Erythroblast (primary cell): Measurements from ENCODE around the gene NOD1.

ENCODE experiments used
- GATA1 ChIP-seq: IDR thresholded peaks from 2 replicates; pipeline ENCODE4 v1.6.1; 2011; ENCODE audit warnings: low read depth, mild to moderate bottlenecking, control low read depth, low read length, moderate library complexity
- POLR2A ChIP-seq: IDR thresholded peaks from 2 replicates; pipeline ENCODE4 v1.6.1; 2011; ENCODE audit warnings: mild to moderate bottlenecking, low read length

- no peak for TF ChIP-seq POLR2A
- no peak for TF ChIP-seq GATA1
Measured at GRCh38 chr7:30450983-30451497, 27.5 kb downstream of the NOD1 start.
